LNCaP clone FGC (cell line): ENCODE results near the gene AKAP5.

ENCODE experiments used
- DNase-seq: peaks from one replicate; pipeline ENCODE4 v3.0.0-alpha.2; 2011; ENCODE audit warnings: low read depth
- H3K4me3 ChIP-seq: 2 replicates; pipeline ENCODE4 v1.5.1; 2011; ENCODE audit warnings: mild to moderate bottlenecking, low read depth, low read length, control low read depth
- TF ChIP-seq, protein P1 (sequence below): IDR thresholded peaks from 2 replicates; pipeline ENCODE4 v1.5.1; 2012; ENCODE audit warnings: mild to moderate bottlenecking; ENCODE audit not compliant: control insufficient read depth, insufficient read depth; ENCODE audit errors: extremely low read depth

Gene AKAP5

DNA sequence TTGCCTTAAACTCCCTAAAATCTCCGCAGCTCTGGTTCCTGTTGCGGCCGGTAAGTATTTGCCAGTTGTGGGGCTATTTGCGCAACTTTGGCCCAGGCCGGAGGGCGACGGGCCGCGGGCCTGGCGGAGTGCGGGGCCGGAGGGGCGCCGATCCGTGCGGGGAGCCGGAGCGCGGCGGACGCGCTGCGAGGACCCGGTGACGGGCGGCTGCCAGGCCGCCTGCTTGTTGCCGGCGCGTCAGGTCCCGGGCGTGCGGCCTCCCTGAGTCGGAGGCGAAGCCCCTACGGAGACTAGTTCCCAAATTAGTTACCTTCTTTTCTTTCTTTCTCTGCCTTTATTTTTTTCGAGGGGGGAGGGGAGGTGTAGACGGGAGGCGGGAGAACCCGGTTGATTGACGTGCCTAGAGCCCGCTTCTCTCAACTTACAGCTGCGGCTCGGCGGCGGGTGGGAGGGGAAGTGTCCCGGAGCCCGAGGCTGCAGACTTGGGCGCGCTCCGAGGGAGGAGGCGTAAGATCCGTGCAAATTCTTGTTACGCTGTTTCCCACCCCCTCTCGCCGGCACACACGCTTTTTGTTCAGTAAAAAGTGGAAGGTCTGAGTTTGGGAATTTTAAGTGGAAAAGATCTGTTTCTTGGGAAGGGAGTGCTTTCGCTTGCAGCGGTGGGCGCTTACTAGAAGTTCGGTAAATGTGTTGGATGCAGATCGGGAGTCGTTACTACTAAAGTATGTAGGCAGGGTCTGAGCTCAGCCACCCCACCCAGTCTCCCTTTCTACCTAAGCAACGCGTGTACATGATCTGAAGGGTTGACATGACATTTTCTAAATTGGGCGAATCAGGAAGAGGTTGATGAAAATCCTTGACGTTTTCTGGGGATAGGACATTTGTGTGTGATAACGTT lies 39.8 kb downstream of the AKAP5 start:
- DNase-seq, result peak; percentile 45
- H3K4me3 ChIP-seq, result peak overlapping the region; percentile 75
- TF ChIP-seq, protein P1, sequence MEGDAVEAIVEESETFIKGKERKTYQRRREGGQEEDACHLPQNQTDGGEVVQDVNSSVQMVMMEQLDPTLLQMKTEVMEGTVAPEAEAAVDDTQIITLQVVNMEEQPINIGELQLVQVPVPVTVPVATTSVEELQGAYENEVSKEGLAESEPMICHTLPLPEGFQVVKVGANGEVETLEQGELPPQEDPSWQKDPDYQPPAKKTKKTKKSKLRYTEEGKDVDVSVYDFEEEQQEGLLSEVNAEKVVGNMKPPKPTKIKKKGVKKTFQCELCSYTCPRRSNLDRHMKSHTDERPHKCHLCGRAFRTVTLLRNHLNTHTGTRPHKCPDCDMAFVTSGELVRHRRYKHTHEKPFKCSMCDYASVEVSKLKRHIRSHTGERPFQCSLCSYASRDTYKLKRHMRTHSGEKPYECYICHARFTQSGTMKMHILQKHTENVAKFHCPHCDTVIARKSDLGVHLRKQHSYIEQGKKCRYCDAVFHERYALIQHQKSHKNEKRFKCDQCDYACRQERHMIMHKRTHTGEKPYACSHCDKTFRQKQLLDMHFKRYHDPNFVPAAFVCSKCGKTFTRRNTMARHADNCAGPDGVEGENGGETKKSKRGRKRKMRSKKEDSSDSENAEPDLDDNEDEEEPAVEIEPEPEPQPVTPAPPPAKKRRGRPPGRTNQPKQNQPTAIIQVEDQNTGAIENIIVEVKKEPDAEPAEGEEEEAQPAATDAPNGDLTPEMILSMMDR, result 0 out of 2 replicates have a peak, but pooled peaks have one; percentile 2

DNA sequence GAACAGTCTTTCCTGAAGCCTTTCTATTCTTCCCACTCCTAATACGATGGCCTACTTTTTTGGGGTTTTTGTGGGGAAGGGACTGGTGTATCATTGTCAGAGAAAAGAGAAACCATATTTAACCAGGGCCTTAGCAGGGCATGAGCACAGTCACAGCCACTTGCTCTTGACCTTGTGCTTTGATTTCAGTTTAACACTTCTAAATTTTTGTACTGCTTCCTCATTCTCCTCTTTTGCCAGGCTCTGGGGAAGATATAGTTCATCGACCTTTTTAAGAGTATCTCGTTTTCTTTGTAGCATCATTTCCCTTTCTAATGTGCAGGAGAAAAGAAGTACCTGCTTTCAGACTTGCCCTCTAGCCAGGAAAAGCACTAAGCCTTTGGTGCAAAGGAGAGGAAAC lies 41.4 kb downstream of the AKAP5 start:
- H3K4me3 ChIP-seq, result no peak overlapping the region
- TF ChIP-seq, protein P1, result no peak
- DNase-seq, result no peak

DNA sequence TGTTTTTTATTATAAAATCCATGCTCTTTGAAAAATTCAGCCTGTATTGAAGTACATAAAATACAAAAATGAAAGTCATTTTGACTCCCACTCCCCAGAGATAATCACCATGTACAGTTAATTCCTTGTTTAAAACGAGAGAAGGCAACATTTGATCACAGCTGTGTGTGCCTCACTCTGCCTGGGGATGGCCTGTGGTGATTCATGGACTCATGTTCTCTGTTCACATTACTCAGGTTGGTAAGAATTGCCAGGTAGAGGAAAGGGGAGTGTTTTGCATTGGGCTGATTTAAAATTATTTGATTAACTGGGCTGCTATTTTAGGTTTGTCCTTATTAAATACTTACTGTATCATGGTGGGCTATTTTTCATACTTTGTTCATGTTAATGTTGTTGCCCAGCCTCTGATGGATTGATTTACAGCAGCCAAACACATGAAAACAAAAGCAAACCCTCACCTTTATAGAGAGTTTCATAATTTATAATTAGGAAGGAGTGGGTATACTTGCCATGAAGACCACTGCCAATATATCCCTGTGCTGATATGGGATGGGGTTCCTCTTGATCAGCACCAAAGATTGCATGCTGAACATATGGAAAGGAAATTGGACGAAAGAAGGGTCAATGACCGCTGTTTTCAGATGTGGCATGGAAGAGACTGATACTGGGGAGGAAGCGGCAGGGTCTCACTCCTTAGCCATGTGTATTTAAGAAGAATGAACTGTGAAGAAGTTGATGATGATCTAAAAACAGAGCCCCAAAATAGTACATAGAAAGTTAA lies 42.3 kb downstream of the AKAP5 start:
- TF ChIP-seq, protein P1, result no peak
- H3K4me3 ChIP-seq, result no peak overlapping the region
- no peak for DNase-seq

DNA sequence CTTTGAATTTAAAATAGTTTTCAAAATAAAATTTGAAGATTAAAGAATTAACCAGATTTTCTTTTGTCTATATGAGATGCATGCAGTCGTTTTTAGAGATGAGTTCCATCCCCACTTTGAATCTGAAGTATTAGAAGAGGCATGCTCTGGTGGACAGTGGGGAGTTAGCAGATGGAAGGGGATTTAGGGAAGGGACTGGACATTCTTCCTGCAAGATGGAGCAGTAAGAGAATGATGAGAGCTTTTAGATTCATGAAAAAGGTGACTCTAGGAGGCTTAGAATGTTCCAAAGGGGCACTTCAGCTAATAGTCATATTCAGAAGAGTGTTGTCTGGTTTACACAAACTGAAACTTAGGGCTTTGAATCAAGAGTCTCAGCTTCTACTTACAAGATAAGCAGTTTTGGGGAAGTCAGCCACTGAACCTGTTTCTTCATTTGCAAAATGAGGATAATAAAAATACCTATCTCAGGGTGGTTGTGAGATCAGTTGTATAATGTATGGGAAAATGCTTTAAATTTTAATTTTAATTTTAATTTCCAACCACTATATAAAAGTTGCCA lies 43.0 kb downstream of the AKAP5 start:
- DNase-seq, result no peak
- TF ChIP-seq, protein P1, result no peak
- H3K4me3 ChIP-seq, result no peak overlapping the region

DNA sequence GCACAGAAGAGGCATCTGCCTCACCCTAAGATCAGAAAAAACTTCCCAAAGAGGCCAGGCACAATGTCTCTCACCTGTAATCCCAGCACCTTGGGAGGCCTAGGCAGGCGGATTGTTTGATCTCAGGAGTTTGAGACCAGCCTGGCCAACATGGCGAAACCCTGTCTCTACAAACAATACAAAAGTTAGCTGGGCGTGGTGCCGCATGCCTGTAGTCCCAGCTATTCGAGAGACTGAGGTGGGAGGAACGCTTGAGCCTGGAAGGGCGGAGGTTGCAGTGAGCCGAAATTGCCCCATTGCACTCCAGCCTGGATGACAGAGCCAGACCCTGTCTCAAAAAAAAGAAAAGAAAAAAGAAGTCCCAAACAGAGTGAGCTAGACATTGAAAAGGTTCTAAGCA lies 43.7 kb downstream of the AKAP5 start:
- H3K4me3 ChIP-seq, result no peak overlapping the region
- no peak for DNase-seq
- TF ChIP-seq, protein P1, result no peak

DNA sequence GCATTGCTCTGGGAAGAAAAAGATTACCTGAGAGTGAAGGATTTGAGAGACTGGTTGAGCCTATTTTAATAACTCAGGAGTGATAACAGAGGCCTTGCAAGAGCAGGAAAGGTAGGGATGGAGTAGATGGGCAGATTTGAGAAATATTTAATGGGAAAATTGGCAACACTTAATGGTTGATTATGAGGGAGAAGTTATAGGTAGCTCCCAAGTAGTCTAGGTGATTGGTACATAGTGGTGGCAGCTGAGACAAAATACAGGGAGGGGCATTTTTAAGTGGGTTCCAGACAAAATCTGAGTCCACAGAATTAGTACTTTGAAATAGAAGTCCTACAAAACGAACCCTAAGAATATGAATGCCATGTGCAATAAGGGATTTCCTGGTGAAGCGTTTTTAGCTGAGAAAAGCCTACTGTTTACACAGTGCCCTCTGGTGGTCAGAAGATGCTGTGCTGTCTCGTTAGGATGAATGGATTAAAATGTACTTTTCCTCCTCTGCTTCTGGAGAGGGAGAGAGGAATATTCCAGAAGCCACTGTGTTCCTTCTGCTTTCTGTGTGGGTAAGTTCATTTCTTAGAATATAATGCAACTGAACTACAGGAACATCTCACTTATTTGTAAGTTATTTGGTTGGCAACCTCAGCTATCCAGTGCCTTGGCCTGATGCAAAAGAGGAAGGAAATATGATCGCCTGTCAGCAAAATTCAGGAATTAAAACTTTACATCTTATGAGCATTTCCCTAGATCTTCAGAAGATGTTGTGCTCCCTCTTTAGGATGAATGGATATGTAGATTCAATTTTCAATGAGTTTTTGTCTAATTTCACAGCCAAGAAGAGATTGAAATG lies 45.7 kb downstream of the AKAP5 start:
- H3K4me3 ChIP-seq, result no peak overlapping the region
- TF ChIP-seq, protein P1, result peak; percentile 87
- no peak for DNase-seq
